Activated CD8-positive, alpha-beta memory T cell treated with anti-CD3 and anti-CD28 coated beads for 1 hour (primary cell): ENCODE results near the gene INSM2.

Experiments
- DNase-seq, 2 donors: peaks; one replicate each; pipeline ENCODE4 v3.0.0-alpha.2; 2020; ENCODE audit warnings: low read depth in 1 of 2; ENCODE audit errors: extremely low read depth in 1 of 2

INSM2 gene

GRCh38 chr14:35533357-35534207 is at the start of gene INSM2:
INSM2 (plus strand) TSS chr14:35534164; CDS start chr14:35534253, 89 bp downstream.
- peak in 1 of 2 donors; percentile 28 for DNase-seq

- DNase-seq: no peak
These were observed 41.4 kb upstream of the INSM2 start for GRCh38 chr14:35492569-35493014.

- DNase-seq: no peak
These were observed 38.7 kb upstream of the INSM2 start for GRCh38 chr14:35495278-35495677.

- DNase-seq: no peak
These were observed 34.8 kb upstream of the INSM2 start for GRCh38 chr14:35499180-35499579.

GRCh38 chr14:35503646-35504045 is 30.3 kb upstream of the INSM2 start:
- DNase-seq: no peak

GRCh38 chr14:35504260-35504659 is 29.7 kb upstream of the INSM2 start:
- no peak for DNase-seq

- no peak for DNase-seq
These were observed 27.5 kb upstream of the INSM2 start for GRCh38 chr14:35506461-35506860.

- no peak for DNase-seq
These were observed 27.0 kb upstream of the INSM2 start for GRCh38 chr14:35506927-35507326.

GRCh38 chr14:35509846-35510245 is 24.1 kb upstream of the INSM2 start:
- DNase-seq: no peak

GRCh38 chr14:35512765-35513164 is 21.2 kb upstream of the INSM2 start:
- DNase-seq: no peak

- DNase-seq: no peak
These were observed 18.0 kb upstream of the INSM2 start for GRCh38 chr14:35515916-35516315.

GRCh38 chr14:35519986-35520385 is 14.0 kb upstream of the INSM2 start:
- DNase-seq: no peak

- no peak for DNase-seq
These were observed 8.3 kb upstream of the INSM2 start for GRCh38 chr14:35525695-35526094.

- no peak for DNase-seq
These were observed 7.0 kb upstream of the INSM2 start for GRCh38 chr14:35526962-35527361.

GRCh38 chr14:35531960-35532747 is 1.8 kb upstream of the INSM2 start:
- DNase-seq: no peak

GRCh38 chr14:35532783-35533356 is 1.1 kb upstream of the INSM2 start:
- no peak for DNase-seq

- no peak for DNase-seq
These were observed 376 bp downstream of the INSM2 start for GRCh38 chr14:35534208-35534872.

- DNase-seq: peak in 1 of 2 donors; percentile 37
These were observed 1.0 kb downstream of the INSM2 start for GRCh38 chr14:35534873-35535482.

- DNase-seq: no peak
These were observed 1.6 kb downstream of the INSM2 start for GRCh38 chr14:35535483-35536112.

GRCh38 chr14:35539969-35540368 is 6.0 kb downstream of the INSM2 start:
- no peak for DNase-seq
